Measurements from ENCODE around the gene SCO1. TPM values are rescaled to one million over a fixed set of nuclear protein-coding genes. Genes with fewer than 3 reads are reported as not detected.

Gene SCO1
- total and polyA plus RNA-seq, 2 donors from 2014 or later: 27.0 to 34.9 TPM

- intact Hi-C loops (cut with DNase I): no loop called here
- FAIRE-seq (no peak), DNase-seq (no peak)
- H3K9ac ChIP-seq (ENCODE audit: low read length in 3 of 3): no peak overlapping the region
- H3K27me3 ChIP-seq (ENCODE audit: control insufficient read depth, insufficient read depth, low read length): no peaks in the 10 kb centered on the region
- no peak overlapping the region for H3K27ac ChIP-seq (ENCODE audit: low read depth in 2 of 2, low read length in 2 of 2)
- no peaks in the 10 kb centered on the region for H3K9me3 ChIP-seq (ENCODE audit: control insufficient read depth in 2 of 3, insufficient read depth in 1 of 3, low read length in 3 of 3)
- H3K4me3 ChIP-seq (ENCODE audit: low read length in 3 of 3): no peak overlapping the region
- no peak for TF ChIP-seq CTCF (IDR thresholded peaks at IDR 0.05; ENCODE audit: borderline replicate concordance, extremely low read depth, insufficient read depth)
- no peaks in the 10 kb centered on the region for H3K4me1 ChIP-seq (ENCODE audit: control insufficient read depth in 2 of 3, insufficient read depth in 2 of 3, low read depth in 1 of 3, low read length in 3 of 3)
- no peaks in the 10 kb centered on the region for H3K36me3 ChIP-seq (ENCODE audit: control insufficient read depth in 2 of 3, insufficient read depth in 3 of 3, low read length in 3 of 3)
These were observed 45.4 kb downstream of the SCO1 start for GRCh38 chr17:10651927-10652326.

GRCh38 chr17:10649602-10650001 is 47.7 kb downstream of the SCO1 start:
- Histone ChIP-seq H3K27ac (ENCODE audit: low read depth in 2 of 2, low read length in 2 of 2) (no peak overlapping the region), H3K27me3 (ENCODE audit: control insufficient read depth, insufficient read depth, low read length) (no peaks in the 10 kb centered on the region), H3K36me3 (ENCODE audit: control insufficient read depth in 2 of 3, insufficient read depth in 3 of 3, low read length in 3 of 3) (no peaks in the 10 kb centered on the region), H3K4me1 (ENCODE audit: control insufficient read depth in 2 of 3, insufficient read depth in 2 of 3, low read depth in 1 of 3, low read length in 3 of 3) (no peaks in the 10 kb centered on the region), H3K9ac (ENCODE audit: low read length in 3 of 3) (no peak overlapping the region), H3K4me3 (ENCODE audit: low read length in 3 of 3) (no peak overlapping the region), H3K9me3 (ENCODE audit: control insufficient read depth in 2 of 3, insufficient read depth in 1 of 3, low read length in 3 of 3) (no peaks in the 10 kb centered on the region)
- TF ChIP-seq CTCF (IDR thresholded peaks at IDR 0.05; ENCODE audit: borderline replicate concordance, extremely low read depth, insufficient read depth): no peak
- FAIRE-seq (no peak), DNase-seq (no peak)
- intact Hi-C loops (cut with DNase I): no loop called here

- no peaks in the 10 kb centered on the region for H3K9me3 ChIP-seq (ENCODE audit: control insufficient read depth in 2 of 3, insufficient read depth in 1 of 3, low read length in 3 of 3)
- no peak overlapping the region for H3K27ac ChIP-seq (ENCODE audit: low read depth in 2 of 2, low read length in 2 of 2)
- H3K4me3 ChIP-seq (ENCODE audit: low read length in 3 of 3): no peak overlapping the region
- no peaks in the 10 kb centered on the region for H3K27me3 ChIP-seq (ENCODE audit: control insufficient read depth, insufficient read depth, low read length)
- FAIRE-seq (no peak), DNase-seq (no peak)
- H3K36me3 ChIP-seq (ENCODE audit: control insufficient read depth in 2 of 3, insufficient read depth in 3 of 3, low read length in 3 of 3): no peaks in the 10 kb centered on the region
- no peak overlapping the region for H3K9ac ChIP-seq (ENCODE audit: low read length in 3 of 3)
- intact Hi-C loops (cut with DNase I): no loop called here
- TF ChIP-seq CTCF (IDR thresholded peaks at IDR 0.05; ENCODE audit: borderline replicate concordance, extremely low read depth, insufficient read depth): no peak
- no peaks in the 10 kb centered on the region for H3K4me1 ChIP-seq (ENCODE audit: control insufficient read depth in 2 of 3, insufficient read depth in 2 of 3, low read depth in 1 of 3, low read length in 3 of 3)
These were observed 48.4 kb downstream of the SCO1 start for GRCh38 chr17:10648956-10649355.

- no peak for TF ChIP-seq CTCF (IDR thresholded peaks at IDR 0.05; ENCODE audit: borderline replicate concordance, extremely low read depth, insufficient read depth)
- Histone ChIP-seq H3K27ac (ENCODE audit: low read depth in 2 of 2, low read length in 2 of 2) (no peak overlapping the region), H3K9ac (ENCODE audit: low read length in 3 of 3) (no peak overlapping the region), H3K4me1 (ENCODE audit: control insufficient read depth in 2 of 3, insufficient read depth in 2 of 3, low read depth in 1 of 3, low read length in 3 of 3) (no peaks in the 10 kb centered on the region), H3K9me3 (ENCODE audit: control insufficient read depth in 2 of 3, insufficient read depth in 1 of 3, low read length in 3 of 3) (no peaks in the 10 kb centered on the region), H3K4me3 (ENCODE audit: low read length in 3 of 3) (no peak overlapping the region), H3K36me3 (ENCODE audit: control insufficient read depth in 2 of 3, insufficient read depth in 3 of 3, low read length in 3 of 3) (no peaks in the 10 kb centered on the region), H3K27me3 (ENCODE audit: control insufficient read depth, insufficient read depth, low read length) (no peaks in the 10 kb centered on the region)
- FAIRE-seq: no peak
- DNase-seq: no peak
- intact Hi-C loops (cut with DNase I): no loop called here
These were observed 49.0 kb downstream of the SCO1 start for GRCh38 chr17:10648381-10648780.

Data from kidney (tissue), 14 donors.